ENCODE results near the gene HIF3A.

HIF3A gene

GRCh38 chr19:46357846-46358583, 61.2 kb downstream of the HIF3A start:
- Histone ChIP-seq H3K4me3 (ENCODE audit: low read length in 2 of 2) (no peak overlapping the region), H3K4me2 (ENCODE audit: insufficient read depth, low read length, poor library complexity, severe bottlenecking) (no peak overlapping the region), H2BK15ac (ENCODE audit: low read length) (no peak overlapping the region), H3K4ac (ENCODE audit: low read length) (no peak overlapping the region), H3K36me3 (replicated peaks in 1 of 2; ENCODE audit: control insufficient read depth in 2 of 2, insufficient read depth in 2 of 2, low read length in 2 of 2) (peaks cover 27 to 91% of the 10 kb centered on the region in 2 donors), H3K27me3 (ENCODE audit: control insufficient read depth in 3 of 3, insufficient read depth in 3 of 3, low read depth in 1 of 3, low read length in 3 of 3) (no peaks in the 10 kb centered on the region), H2BK5ac (ENCODE audit: low read length) (no peak overlapping the region), H2AK5ac (ENCODE audit: low read depth, low read length) (no peak overlapping the region), H3K18ac (ENCODE audit: low read length) (no peak overlapping the region), H3K4me1 (ENCODE audit: control insufficient read depth in 2 of 2, insufficient read depth in 1 of 2, low read depth in 1 of 2, low read length in 2 of 2) (no peaks in the 10 kb centered on the region), H3K23ac (ENCODE audit: low read depth, low read length, poor library complexity) (no peak overlapping the region), H3K9ac (ENCODE audit: low read depth, low read length, poor library complexity) (no peak overlapping the region), H2BK12ac (ENCODE audit: low read length) (no peak overlapping the region), H4K91ac (ENCODE audit: low read depth, low read length, poor library complexity) (no peak overlapping the region), H3K14ac (ENCODE audit: low read length) (no peak overlapping the region), H3K9me3 (replicated peaks in 1 of 2; ENCODE audit: control insufficient read depth in 2 of 2, insufficient read depth in 1 of 2, low read depth in 1 of 2, low read length in 2 of 2) (no peaks in the 10 kb centered on the region), H3K27ac (replicated peaks; ENCODE audit: low read length) (no peak overlapping the region), H4K8ac (ENCODE audit: low read depth, low read length) (no peak overlapping the region), H3K79me1 (ENCODE audit: low read depth, low read length) (peaks cover 5% of the 10 kb centered on the region), H2BK120ac (ENCODE audit: low read depth, low read length) (no peak overlapping the region), H2AFZ (ENCODE audit: low read length) (no peak overlapping the region)
- DNase-seq (ENCODE audit: low spot score) = no peak
- WGBS, 2 donors (ENCODE audit: extremely low coverage in 2 of 2, insufficient read length in 2 of 2, insufficient replicate concordance in 1 of 2) = no CpG with 5 or more reads among the region's 7 CpGs

- Histone ChIP-seq H3K18ac (ENCODE audit: low read length) (no peak overlapping the region), H3K23ac (ENCODE audit: low read depth, low read length, poor library complexity) (no peak overlapping the region), H3K4me1 (ENCODE audit: control insufficient read depth in 2 of 2, insufficient read depth in 1 of 2, low read depth in 1 of 2, low read length in 2 of 2) (peaks cover 0 to 7% of the 10 kb centered on the region in 2 donors), H3K27me3 (ENCODE audit: control insufficient read depth in 3 of 3, insufficient read depth in 3 of 3, low read depth in 1 of 3, low read length in 3 of 3) (no peaks in the 10 kb centered on the region), H3K9ac (ENCODE audit: low read depth, low read length, poor library complexity) (no peak overlapping the region), H3K9me3 (replicated peaks in 1 of 2; ENCODE audit: control insufficient read depth in 2 of 2, insufficient read depth in 1 of 2, low read depth in 1 of 2, low read length in 2 of 2) (no peaks in the 10 kb centered on the region), H2BK15ac (ENCODE audit: low read length) (no peak overlapping the region), H2AFZ (ENCODE audit: low read length) (no peak overlapping the region), H3K27ac (replicated peaks; ENCODE audit: low read length) (no peak overlapping the region), H3K79me1 (ENCODE audit: low read depth, low read length) (no peaks in the 10 kb centered on the region), H4K8ac (ENCODE audit: low read depth, low read length) (no peak overlapping the region), H4K91ac (ENCODE audit: low read depth, low read length, poor library complexity) (no peak overlapping the region), H2AK5ac (ENCODE audit: low read depth, low read length) (no peak overlapping the region), H2BK120ac (ENCODE audit: low read depth, low read length) (no peak overlapping the region), H2BK12ac (ENCODE audit: low read length) (no peak overlapping the region), H3K4me3 (ENCODE audit: low read length in 2 of 2) (no peak overlapping the region), H3K4ac (ENCODE audit: low read length) (no peak overlapping the region), H3K36me3 (replicated peaks in 1 of 2; ENCODE audit: control insufficient read depth in 2 of 2, insufficient read depth in 2 of 2, low read length in 2 of 2) (peaks cover 4 to 89% of the 10 kb centered on the region in 2 donors), H2BK5ac (ENCODE audit: low read length) (no peak overlapping the region), H3K4me2 (ENCODE audit: insufficient read depth, low read length, poor library complexity, severe bottlenecking) (no peak overlapping the region), H3K14ac (ENCODE audit: low read length) (no peak overlapping the region)
- WGBS, 2 donors (ENCODE audit: extremely low coverage in 2 of 2, insufficient read length in 2 of 2, insufficient replicate concordance in 1 of 2) = no CpG with 5 or more reads among the region's 2 CpGs
- no peak for DNase-seq (ENCODE audit: low spot score)
Observed at GRCh38 chr19:46361915-46362314, 65.1 kb downstream of the HIF3A start.

DNA sequence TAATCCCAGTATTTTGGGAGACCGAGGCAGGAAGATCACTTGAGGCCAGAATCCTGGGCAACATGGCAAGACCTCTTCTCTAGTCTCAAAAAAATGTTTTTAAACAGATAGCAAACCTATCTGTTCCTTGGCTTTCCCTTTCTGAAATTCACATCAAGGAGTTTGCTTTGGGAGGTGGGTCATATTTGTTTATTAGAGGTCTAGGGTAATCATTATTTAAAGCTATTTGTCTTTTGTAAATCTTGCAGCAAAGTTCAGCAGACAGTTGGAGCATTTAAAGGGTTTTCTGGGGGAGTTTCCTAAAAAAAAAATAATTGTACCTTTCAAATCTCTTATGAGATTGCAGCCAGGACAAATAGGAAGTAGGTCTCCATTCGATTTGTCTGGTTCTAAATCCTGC, 67.5 kb downstream of the HIF3A start:
- Histone ChIP-seq H3K4ac (ENCODE audit: low read length) (no peak overlapping the region), H4K91ac (ENCODE audit: low read depth, low read length, poor library complexity) (no peak overlapping the region), H3K9ac (ENCODE audit: low read depth, low read length, poor library complexity) (no peak overlapping the region), H2AK5ac (ENCODE audit: low read depth, low read length) (no peak overlapping the region), H3K4me3 (ENCODE audit: low read length in 2 of 2) (no peak overlapping the region), H3K4me1 (ENCODE audit: control insufficient read depth in 2 of 2, insufficient read depth in 1 of 2, low read depth in 1 of 2, low read length in 2 of 2) (peaks cover 0 to 9% of the 10 kb centered on the region in 2 donors), H2BK120ac (ENCODE audit: low read depth, low read length) (no peak overlapping the region), H3K27ac (replicated peaks; ENCODE audit: low read length) (no peak overlapping the region), H3K36me3 (replicated peaks in 1 of 2; ENCODE audit: control insufficient read depth in 2 of 2, insufficient read depth in 2 of 2, low read length in 2 of 2) (peaks cover 11 to 88% of the 10 kb centered on the region in 2 donors), H3K18ac (ENCODE audit: low read length) (no peak overlapping the region), H3K23ac (ENCODE audit: low read depth, low read length, poor library complexity) (no peak overlapping the region), H2AFZ (ENCODE audit: low read length) (no peak overlapping the region), H3K4me2 (ENCODE audit: insufficient read depth, low read length, poor library complexity, severe bottlenecking) (no peak overlapping the region), H4K8ac (ENCODE audit: low read depth, low read length) (no peak overlapping the region), H2BK15ac (ENCODE audit: low read length) (no peak overlapping the region), H2BK12ac (ENCODE audit: low read length) (no peak overlapping the region), H2BK5ac (ENCODE audit: low read length) (no peak overlapping the region), H3K14ac (ENCODE audit: low read length) (no peak overlapping the region), H3K9me3 (replicated peaks in 1 of 2; ENCODE audit: control insufficient read depth in 2 of 2, insufficient read depth in 1 of 2, low read depth in 1 of 2, low read length in 2 of 2) (no peaks in the 10 kb centered on the region), H3K27me3 (ENCODE audit: control insufficient read depth in 3 of 3, insufficient read depth in 3 of 3, low read depth in 1 of 3, low read length in 3 of 3) (no peaks in the 10 kb centered on the region), H3K79me1 (ENCODE audit: low read depth, low read length) (peaks cover 6% of the 10 kb centered on the region)
- no CpG with 5 or more reads among the region's 2 CpGs for WGBS, 2 donors (ENCODE audit: extremely low coverage in 2 of 2, insufficient read length in 2 of 2, insufficient replicate concordance in 1 of 2)
- no peak for DNase-seq (ENCODE audit: low spot score)

DNA sequence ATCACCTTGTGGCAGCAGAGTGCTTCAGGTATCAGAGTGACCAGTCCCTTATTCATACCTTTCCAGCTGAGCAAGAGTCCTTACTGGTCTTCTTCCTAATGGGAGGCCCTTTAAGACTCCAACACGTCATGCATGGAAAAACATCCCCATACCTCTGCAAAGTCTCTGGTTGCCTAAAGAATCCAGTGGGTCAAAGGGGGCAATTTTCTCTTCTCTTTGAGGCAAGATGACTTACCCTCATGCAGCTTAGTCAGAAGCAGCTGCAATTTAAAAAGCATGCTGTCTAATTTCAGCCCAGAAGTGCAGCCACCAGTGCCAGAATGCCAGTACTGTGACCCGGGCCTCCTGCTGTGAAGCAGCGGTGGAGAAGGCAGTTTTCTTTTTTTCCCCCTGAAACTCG, 68.7 kb downstream of the HIF3A start:
- no peak overlapping the region for H3K14ac ChIP-seq (ENCODE audit: low read length)
- H3K4me1 ChIP-seq (ENCODE audit: control insufficient read depth in 2 of 2, insufficient read depth in 1 of 2, low read depth in 1 of 2, low read length in 2 of 2) = peaks cover 0 to 9% of the 10 kb centered on the region in 2 donors
- H2AK5ac ChIP-seq (ENCODE audit: low read depth, low read length) = no peak overlapping the region
- no peak overlapping the region for H3K4me3 ChIP-seq (ENCODE audit: low read length in 2 of 2)
- H3K79me1 ChIP-seq (ENCODE audit: low read depth, low read length) = peaks cover 9% of the 10 kb centered on the region
- no peak overlapping the region for H2BK12ac ChIP-seq (ENCODE audit: low read length)
- no peak overlapping the region for H2BK5ac ChIP-seq (ENCODE audit: low read length)
- H3K4me2 ChIP-seq (ENCODE audit: insufficient read depth, low read length, poor library complexity, severe bottlenecking) = no peak overlapping the region
- no peaks in the 10 kb centered on the region for H3K9me3 ChIP-seq (replicated peaks in 1 of 2; ENCODE audit: control insufficient read depth in 2 of 2, insufficient read depth in 1 of 2, low read depth in 1 of 2, low read length in 2 of 2)
- DNase-seq (ENCODE audit: low spot score) = no peak
- no peak overlapping the region for H3K18ac ChIP-seq (ENCODE audit: low read length)
- no peak overlapping the region for H2BK15ac ChIP-seq (ENCODE audit: low read length)
- H3K23ac ChIP-seq (ENCODE audit: low read depth, low read length, poor library complexity) = no peak overlapping the region
- no peaks in the 10 kb centered on the region for H3K27me3 ChIP-seq (ENCODE audit: control insufficient read depth in 3 of 3, insufficient read depth in 3 of 3, low read depth in 1 of 3, low read length in 3 of 3)
- H4K8ac ChIP-seq (ENCODE audit: low read depth, low read length) = no peak overlapping the region
- no peak overlapping the region for H3K4ac ChIP-seq (ENCODE audit: low read length)
- H2BK120ac ChIP-seq (ENCODE audit: low read depth, low read length) = no peak overlapping the region
- H2AFZ ChIP-seq (ENCODE audit: low read length) = no peak overlapping the region
- WGBS, 2 donors (ENCODE audit: extremely low coverage in 2 of 2, insufficient read length in 2 of 2, insufficient replicate concordance in 1 of 2) = no CpG with 5 or more reads among the region's 4 CpGs
- H3K9ac ChIP-seq (ENCODE audit: low read depth, low read length, poor library complexity) = no peak overlapping the region
- H3K27ac ChIP-seq (replicated peaks; ENCODE audit: low read length) = no peak overlapping the region
- no peak overlapping the region for H4K91ac ChIP-seq (ENCODE audit: low read depth, low read length, poor library complexity)
- H3K36me3 ChIP-seq (replicated peaks in 1 of 2; ENCODE audit: control insufficient read depth in 2 of 2, insufficient read depth in 2 of 2, low read length in 2 of 2) = peaks cover 11 to 82% of the 10 kb centered on the region in 2 donors
